IPS-20b (cell line): ENCODE measurements around the gene TM4SF1.
"Not testable (repeated sequence)": the region's sequence is repeated elsewhere in the genome, so short reads cannot be mapped to it uniquely, and the experiment has no call there.

Experiments used
- H3K27ac ChIP-seq: one replicate; pipeline ENCODE4 v1.5.1; 2013; ENCODE audit warnings: low read length
- H3K27me3 ChIP-seq: 2 replicates; pipeline ENCODE4 v1.6.1; 2013; ENCODE audit warnings: mild to moderate bottlenecking, low read length, inconsistent platforms; ENCODE audit not compliant: insufficient read depth
- H3K36me3 ChIP-seq: 2 replicates; pipeline ENCODE4 v1.6.1; 2013; ENCODE audit warnings: low read depth, mild to moderate bottlenecking, inconsistent platforms, low read length, moderate library complexity; ENCODE audit not compliant: insufficient read depth
- H3K4me1 ChIP-seq: 2 replicates; pipeline ENCODE4 v1.6.1; 2013; ENCODE audit warnings: mild to moderate bottlenecking, control low read depth, inconsistent platforms, low read length, moderate library complexity; ENCODE audit not compliant: insufficient read depth
- H3K4me3 ChIP-seq: 2 replicates; pipeline ENCODE4 v1.5.1; 2013; ENCODE audit warnings: mild to moderate bottlenecking, low read length, inconsistent platforms
- H3K9ac ChIP-seq: 2 replicates; pipeline ENCODE4 v1.6.1; 2013; ENCODE audit warnings: low read depth, mild to moderate bottlenecking, inconsistent platforms, low read length, moderate library complexity
- H3K9me3 ChIP-seq: 2 replicates; pipeline ENCODE4 v1.6.1; 2013; ENCODE audit warnings: mild to moderate bottlenecking, low read depth, low read length, inconsistent platforms; ENCODE audit not compliant: insufficient read depth

The TM4SF1 gene

GRCh38 chr3:149382518-149382917, 5.1 kb upstream of the TM4SF1 start:
- Histone ChIP-seq H3K9me3 (no peaks in the 10 kb centered on the region), H3K4me3 (no peak overlapping the region), H3K9ac (no peak overlapping the region), H3K4me1 (peaks cover 7% of the 10 kb centered on the region; the same call in 1 of the 2 replicates), H3K27ac (no peak overlapping the region), H3K36me3 (no peaks in the 10 kb centered on the region), H3K27me3 (no peaks in the 10 kb centered on the region)

DNA sequence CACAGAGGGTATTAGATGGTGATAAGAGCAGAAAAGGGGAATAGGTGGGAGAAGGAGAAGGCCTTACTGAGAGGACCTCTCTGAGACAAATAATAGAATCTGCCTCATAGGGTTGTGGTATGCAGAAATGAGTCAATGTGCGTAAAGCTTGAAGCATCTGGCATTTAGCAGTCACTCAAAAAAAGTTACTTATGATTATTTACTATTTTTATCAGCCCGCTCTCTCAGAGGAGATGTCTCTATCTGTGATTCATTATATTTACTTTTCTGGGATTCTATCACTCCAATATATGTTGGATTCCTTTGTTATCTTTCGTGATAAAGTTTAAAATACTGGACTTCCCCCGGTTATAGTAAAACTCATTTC, 4.6 kb upstream of the TM4SF1 start:
- Histone ChIP-seq H3K9me3 (no peaks in the 10 kb centered on the region), H3K27ac (no peak overlapping the region)

DNA sequence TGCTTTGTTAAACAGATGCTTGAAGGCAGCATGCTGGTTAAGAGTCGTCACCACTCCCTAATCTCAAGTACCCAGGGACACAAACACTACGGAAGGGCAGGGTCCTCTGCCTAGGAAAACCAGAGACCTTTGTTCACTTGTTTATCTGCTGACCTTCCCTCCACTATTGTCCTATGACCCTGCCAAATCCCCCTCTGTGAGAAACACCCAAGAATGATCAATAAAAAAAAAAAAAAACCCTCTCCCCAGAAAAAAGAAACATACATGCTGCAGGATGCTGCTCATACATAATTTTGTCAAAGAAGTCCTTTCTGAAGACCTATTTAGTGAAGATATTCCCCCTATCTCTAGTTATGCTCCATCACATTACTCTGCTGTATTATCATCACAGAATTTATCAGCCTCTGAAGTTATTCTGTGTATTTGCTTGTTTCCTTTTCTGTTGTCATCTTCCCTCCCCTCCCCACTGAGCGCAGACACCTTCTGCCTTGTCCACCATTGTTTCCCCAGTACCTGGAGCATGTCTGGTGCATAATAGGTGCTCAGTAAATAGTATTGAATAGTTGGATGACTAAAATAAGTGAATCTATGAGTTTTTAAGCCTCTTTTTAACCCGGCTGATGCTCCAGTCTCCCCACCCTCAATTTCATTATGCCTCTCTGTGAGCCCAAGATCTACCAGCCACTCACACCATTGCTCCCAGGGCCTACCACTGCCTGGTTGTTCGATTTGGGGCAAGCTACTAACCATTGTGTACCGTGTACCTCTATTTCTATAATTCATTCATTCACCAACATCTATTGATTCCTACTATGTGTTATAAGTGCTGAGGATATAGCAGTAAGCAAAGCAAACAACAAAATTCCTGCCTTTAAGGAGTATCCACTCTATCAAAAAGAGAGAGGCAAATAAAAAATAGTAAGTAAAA, 4.0 kb upstream of the TM4SF1 start:
- no peak overlapping the region for H3K9ac ChIP-seq
- H3K4me1 ChIP-seq: peaks cover 13% of the 10 kb centered on the region; the same call in 1 of the 2 replicates
- H3K36me3 ChIP-seq: no peaks in the 10 kb centered on the region
- H3K27me3 ChIP-seq: no peaks in the 10 kb centered on the region
- H3K27ac ChIP-seq: no peak overlapping the region
- no peak overlapping the region for H3K4me3 ChIP-seq
- no peaks in the 10 kb centered on the region for H3K9me3 ChIP-seq

More for the DNA sequence above, 4.6 kb upstream of the TM4SF1 start:
- Histone ChIP-seq H3K4me3 (no peak overlapping the region), H3K9ac (no peak overlapping the region), H3K27me3 (no peaks in the 10 kb centered on the region), H3K4me1 (peaks cover 9% of the 10 kb centered on the region; the same call in 1 of the 2 replicates), H3K36me3 (no peaks in the 10 kb centered on the region)

- H3K4me1 ChIP-seq: peaks cover 13% of the 10 kb centered on the region; the same call in 1 of the 2 replicates
- H3K27me3 ChIP-seq, H3K36me3 ChIP-seq, H3K27ac ChIP-seq, H3K9me3 ChIP-seq, H3K4me3 ChIP-seq, H3K9ac ChIP-seq: not testable (repeated sequence)
Observed at GRCh38 chr3:149380220-149380619, 2.8 kb upstream of the TM4SF1 start.

GRCh38 chr3:149378478-149379309, 1.2 kb upstream of the TM4SF1 start:
- no peak overlapping the region for H3K27ac ChIP-seq

DNA sequence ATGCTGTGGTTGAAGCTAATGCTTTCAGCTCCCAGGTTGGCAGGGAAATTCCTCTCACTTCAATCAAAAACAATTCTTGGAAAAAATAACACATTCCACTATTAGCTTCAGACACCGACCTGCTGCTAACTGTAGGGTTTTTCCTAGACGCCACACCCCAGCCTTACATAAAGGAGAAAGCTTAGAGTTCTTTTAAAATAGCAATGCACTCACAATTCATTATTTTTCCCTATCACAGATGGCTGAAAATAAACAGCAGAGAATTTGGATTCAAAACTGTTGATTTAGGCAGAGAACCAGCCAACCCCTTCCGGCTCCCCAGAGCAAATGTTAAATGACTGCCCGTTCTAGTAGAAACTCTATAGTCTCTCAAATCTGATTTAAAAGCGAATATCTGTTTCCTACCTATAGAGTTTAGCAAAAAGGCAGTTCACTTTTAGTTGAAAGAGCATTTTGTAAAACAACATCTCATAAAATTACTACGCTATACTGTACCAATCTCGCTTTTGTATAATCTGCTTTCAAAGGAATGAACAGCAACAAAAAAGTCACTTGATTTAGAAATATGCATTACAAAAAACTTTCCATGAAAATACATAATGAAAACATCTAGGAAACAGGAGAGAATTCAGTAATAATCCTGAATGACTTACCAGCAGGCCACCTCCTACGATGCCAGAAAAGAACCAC, 586 bp downstream of the TM4SF1 start:
- Histone ChIP-seq H3K4me3 (no peak overlapping the region), H3K9me3 (no peaks in the 10 kb centered on the region), H3K27ac (no peak overlapping the region), H3K4me1 (peaks cover 13% of the 10 kb centered on the region; the same call in 1 of the 2 replicates), H3K9ac (peak overlapping the region; percentile 4; the same call in 1 of the 2 replicates), H3K27me3 (no peaks in the 10 kb centered on the region), H3K36me3 (no peaks in the 10 kb centered on the region)

More at GRCh38 chr3:149378478-149379309, 1.2 kb upstream of the TM4SF1 start:
- peaks cover 13% of the 10 kb centered on the region; the same call in 1 of the 2 replicates for H3K4me1 ChIP-seq
- no peak overlapping the region for H3K4me3 ChIP-seq
- no peak overlapping the region for H3K9ac ChIP-seq
- H3K9me3 ChIP-seq: no peaks in the 10 kb centered on the region
- H3K27me3 ChIP-seq: no peaks in the 10 kb centered on the region
- H3K36me3 ChIP-seq: no peaks in the 10 kb centered on the region

- Histone ChIP-seq H3K9ac (no peak overlapping the region), H3K27me3 (no peaks in the 10 kb centered on the region), H3K36me3 (no peaks in the 10 kb centered on the region), H3K4me3 (no peak overlapping the region), H3K27ac (no peak overlapping the region), H3K4me1 (peaks cover 18% of the 10 kb centered on the region; the same call in 1 of the 2 replicates), H3K9me3 (no peaks in the 10 kb centered on the region)
Observed at GRCh38 chr3:149375501-149376196, 1.8 kb downstream of the TM4SF1 start.

- Histone ChIP-seq H3K9me3 (no peaks in the 10 kb centered on the region), H3K9ac (no peak overlapping the region), H3K27ac (no peak overlapping the region), H3K4me1 (peaks cover 23% of the 10 kb centered on the region; the same call in 1 of the 2 replicates), H3K4me3 (no peak overlapping the region), H3K36me3 (no peaks in the 10 kb centered on the region), H3K27me3 (no peaks in the 10 kb centered on the region)
Observed at GRCh38 chr3:149374793-149375500, 2.5 kb downstream of the TM4SF1 start.

DNA sequence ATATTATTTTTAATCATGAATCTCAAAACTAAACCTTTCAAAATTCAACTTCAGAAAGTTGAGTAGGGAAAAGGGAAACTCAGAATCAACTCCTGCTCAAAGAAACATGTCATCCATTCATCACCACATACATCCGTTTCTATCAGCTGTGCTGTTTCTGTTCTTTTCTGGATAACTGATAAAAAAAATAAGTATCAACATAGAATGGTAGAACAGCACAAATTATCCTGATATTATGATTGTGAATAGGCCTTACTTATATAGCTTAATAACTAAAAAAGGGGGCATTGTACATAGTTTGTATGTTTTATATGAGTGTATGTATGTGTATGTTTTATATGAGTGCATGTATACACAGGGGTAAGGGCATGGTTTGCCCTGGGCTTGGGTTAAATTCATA, 3.1 kb downstream of the TM4SF1 start:
- H3K4me3 ChIP-seq: no peak overlapping the region

GRCh38 chr3:149373235-149374125, 4.0 kb downstream of the TM4SF1 start:
- Histone ChIP-seq H3K27ac (no peak overlapping the region), H3K4me1 (peaks cover 37% of the 10 kb centered on the region), H3K9ac (no peak overlapping the region), H3K9me3 (no peaks in the 10 kb centered on the region), H3K27me3 (no peaks in the 10 kb centered on the region), H3K4me3 (no peak overlapping the region), H3K36me3 (no peaks in the 10 kb centered on the region)

More for the DNA sequence above, 3.1 kb downstream of the TM4SF1 start:
- Histone ChIP-seq H3K9me3 (no peaks in the 10 kb centered on the region), H3K9ac (no peak overlapping the region), H3K4me1 (peaks cover 28% of the 10 kb centered on the region; the same call in 1 of the 2 replicates), H3K27me3 (no peaks in the 10 kb centered on the region), H3K27ac (no peak overlapping the region), H3K36me3 (no peaks in the 10 kb centered on the region)
